ENCODE results near the gene MMD2.

The MMD2 gene

GRCh38 chr7:4904346-4904745 lies 54.6 kb downstream of the MMD2 start:
- no peak for TF ChIP-seq TAF1 (IDR thresholded peaks at IDR 0.05; ENCODE audit: borderline replicate concordance, insufficient read depth, low read length)
- TF ChIP-seq POLR2AphosphoS5 (IDR thresholded peaks at IDR 0.05; ENCODE audit: low read depth, low read length): no peak
- no peak for TF ChIP-seq SIN3A (IDR thresholded peaks at IDR 0.05; ENCODE audit: borderline replicate concordance, insufficient read depth, low read length)
- no peak for TF ChIP-seq REST (IDR thresholded peaks at IDR 0.05; ENCODE audit: insufficient read depth in 1 of 2, low read depth in 2 of 2, low read length in 2 of 2)
- no peak for TF ChIP-seq FOXP2 (optimal IDR thresholded peaks at IDR 0.05; ENCODE audit: borderline replicate concordance, extremely low read depth, extremely low read length, insufficient read depth)

DNA sequence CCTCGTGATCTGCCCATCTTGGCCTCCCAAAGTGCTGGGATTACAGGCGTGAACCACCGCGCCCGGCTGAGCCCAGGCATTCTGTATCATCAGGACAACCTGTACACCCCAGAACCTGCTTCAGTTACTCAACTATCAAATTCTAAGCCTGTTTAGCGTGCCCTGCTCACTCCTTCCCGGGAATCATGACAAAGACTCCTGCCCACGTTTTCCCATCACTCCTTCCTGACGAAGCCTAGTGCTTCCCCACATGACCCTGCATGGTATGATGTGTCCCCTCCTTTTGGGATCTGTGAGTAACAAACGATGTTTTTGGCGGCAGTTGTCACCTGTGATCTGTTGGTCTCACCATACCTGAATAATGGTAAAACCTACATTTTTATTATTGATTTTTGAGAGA lies 63.2 kb downstream of the MMD2 start:
- TF ChIP-seq REST (IDR thresholded peaks at IDR 0.05; ENCODE audit: insufficient read depth in 1 of 2, low read depth in 2 of 2, low read length in 2 of 2): no peak
- TF ChIP-seq TAF1 (IDR thresholded peaks at IDR 0.05; ENCODE audit: borderline replicate concordance, insufficient read depth, low read length): no peak
- TF ChIP-seq FOXP2 (optimal IDR thresholded peaks at IDR 0.05; ENCODE audit: borderline replicate concordance, extremely low read depth, extremely low read length, insufficient read depth): no peak
- no peak for TF ChIP-seq POLR2AphosphoS5 (IDR thresholded peaks at IDR 0.05; ENCODE audit: low read depth, low read length)
- TF ChIP-seq SIN3A (IDR thresholded peaks at IDR 0.05; ENCODE audit: borderline replicate concordance, insufficient read depth, low read length): no peak

GRCh38 chr7:4894482-4894881 lies 64.5 kb downstream of the MMD2 start:
- TF ChIP-seq POLR2AphosphoS5 (IDR thresholded peaks at IDR 0.05; ENCODE audit: low read depth, low read length) (no peak), SIN3A (IDR thresholded peaks at IDR 0.05; ENCODE audit: borderline replicate concordance, insufficient read depth, low read length) (no peak), FOXP2 (optimal IDR thresholded peaks at IDR 0.05; ENCODE audit: borderline replicate concordance, extremely low read depth, extremely low read length, insufficient read depth) (no peak), TAF1 (IDR thresholded peaks at IDR 0.05; ENCODE audit: borderline replicate concordance, insufficient read depth, low read length) (no peak), REST (IDR thresholded peaks at IDR 0.05; ENCODE audit: insufficient read depth in 1 of 2, low read depth in 2 of 2, low read length in 2 of 2) (no peak)

DNA sequence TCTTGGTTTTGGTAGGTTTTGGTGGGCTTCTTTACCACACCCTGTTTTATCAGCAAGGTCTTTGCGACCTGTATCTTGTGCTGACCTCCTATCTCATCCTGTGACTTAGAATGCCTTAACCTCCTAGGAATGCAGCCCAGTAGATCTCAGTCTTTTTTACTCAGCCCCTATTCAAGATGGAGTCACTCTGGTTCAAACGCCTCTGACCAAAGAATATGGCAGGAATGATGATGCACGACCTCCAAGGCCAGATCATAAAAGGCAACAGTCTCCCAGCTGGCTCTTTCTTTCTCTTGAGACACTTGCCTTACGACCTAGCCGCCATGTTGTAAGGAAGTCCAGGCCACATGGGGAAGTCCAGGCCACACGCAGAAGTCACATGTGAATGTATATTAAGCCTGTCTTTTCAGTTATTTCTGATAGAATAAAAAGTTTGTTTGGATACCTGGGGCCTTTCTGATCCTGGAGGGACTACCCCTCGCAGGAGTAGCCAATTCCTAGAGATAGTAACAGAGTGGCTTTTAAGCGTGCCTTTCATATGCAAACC lies 65.0 kb downstream of the MMD2 start:
- TF ChIP-seq FOXP2 (optimal IDR thresholded peaks at IDR 0.05; ENCODE audit: borderline replicate concordance, extremely low read depth, extremely low read length, insufficient read depth) (no peak), POLR2AphosphoS5 (IDR thresholded peaks at IDR 0.05; ENCODE audit: low read depth, low read length) (no peak), SIN3A (IDR thresholded peaks at IDR 0.05; ENCODE audit: borderline replicate concordance, insufficient read depth, low read length) (no peak), REST (IDR thresholded peaks at IDR 0.05; ENCODE audit: insufficient read depth in 1 of 2, low read depth in 2 of 2, low read length in 2 of 2) (no peak), TAF1 (IDR thresholded peaks at IDR 0.05; ENCODE audit: borderline replicate concordance, insufficient read depth, low read length) (no peak)

GRCh38 chr7:4889682-4890081 lies 69.3 kb downstream of the MMD2 start:
- TF ChIP-seq POLR2AphosphoS5 (IDR thresholded peaks at IDR 0.05; ENCODE audit: low read depth, low read length) (no peak), REST (IDR thresholded peaks at IDR 0.05; ENCODE audit: insufficient read depth in 1 of 2, low read depth in 2 of 2, low read length in 2 of 2) (no peak), TAF1 (IDR thresholded peaks at IDR 0.05; ENCODE audit: borderline replicate concordance, insufficient read depth, low read length) (no peak), FOXP2 (optimal IDR thresholded peaks at IDR 0.05; ENCODE audit: borderline replicate concordance, extremely low read depth, extremely low read length, insufficient read depth) (no peak), SIN3A (IDR thresholded peaks at IDR 0.05; ENCODE audit: borderline replicate concordance, insufficient read depth, low read length) (no peak)
